NCI-H128 (cell line): ENCODE data around the gene LDLR.
A peak's percentile ranks its signal among the peaks of the same experiment; 100 is the strongest.
"Not testable (repeated sequence)": the region's sequence is repeated elsewhere in the genome, so short reads cannot be mapped to it uniquely, and the experiment has no call there.

Experiments used
- DNase-seq: peaks from one replicate; lab custom pipeline; 2025; ENCODE audit not compliant: unreplicated experiment; lab: John Stamatoyannopoulos, UW

The LDLR gene

GRCh38 chr19:11103667-11104066 lies 14.4 kb downstream of the LDLR start:
- DNase-seq = not testable (repeated sequence)

- no peak for DNase-seq
Observed at GRCh38 chr19:11105014-11105636, 15.9 kb downstream of the LDLR start.

- no peak for DNase-seq
Observed at GRCh38 chr19:11106477-11106876, 17.2 kb downstream of the LDLR start.

GRCh38 chr19:11108746-11109145 lies 19.5 kb downstream of the LDLR start:
- no peak for DNase-seq

GRCh38 chr19:11111117-11111770 lies 22.0 kb downstream of the LDLR start:
- no peak for DNase-seq

- no peak for DNase-seq
Observed at GRCh38 chr19:11111771-11112144, 22.5 kb downstream of the LDLR start.

GRCh38 chr19:11113140-11113708 lies 24.0 kb downstream of the LDLR start:
- no peak for DNase-seq

GRCh38 chr19:11115042-11115441 lies 25.8 kb downstream of the LDLR start:
- no peak for DNase-seq

GRCh38 chr19:11115895-11116446 lies 26.7 kb downstream of the LDLR start:
- DNase-seq = no peak

- DNase-seq = no peak
Observed at GRCh38 chr19:11116507-11116906, 27.2 kb downstream of the LDLR start.

- DNase-seq = not testable (repeated sequence)
Observed at GRCh38 chr19:11121963-11122362, 32.7 kb downstream of the LDLR start.

GRCh38 chr19:11123114-11123513 lies 33.9 kb downstream of the LDLR start:
- no peak for DNase-seq

- DNase-seq = not testable (repeated sequence)
Observed at GRCh38 chr19:11124157-11124556, 34.9 kb downstream of the LDLR start.

- peak; percentile 30 for DNase-seq
Observed at GRCh38 chr19:11125994-11126685, 36.9 kb downstream of the LDLR start.

GRCh38 chr19:11127905-11128304 lies 38.6 kb downstream of the LDLR start:
- DNase-seq = no peak

- DNase-seq = peak; percentile 10
Observed at GRCh38 chr19:11130824-11131455, 41.7 kb downstream of the LDLR start.

GRCh38 chr19:11131471-11131870 lies 42.2 kb downstream of the LDLR start:
- no peak for DNase-seq

GRCh38 chr19:11136400-11137101 lies 47.3 kb downstream of the LDLR start:
- no peak for DNase-seq

- DNase-seq = peak; percentile 78
Observed at GRCh38 chr19:11137542-11138384, 48.5 kb downstream of the LDLR start.
